H9 (cell line): ENCODE results near the gene DCAF4L1. TPM values are rescaled to one million over a fixed set of nuclear protein-coding genes. Genes with fewer than 3 reads are reported as not detected.

Experiments
- DNase-seq: peaks from one replicate; pipeline ENCODE4 v3.0.0-alpha.2; 2017
- H2AFZ ChIP-seq: one replicate; pipeline ENCODE4 v1.6.1; 2013; ENCODE audit warnings: mild to moderate bottlenecking, low read length, control low read depth, moderate library complexity
- H2AK5ac ChIP-seq: 2 replicates; pipeline ENCODE4 v1.6.1; 2013; ENCODE audit warnings: low read length, control low read depth, mixed read lengths; ENCODE audit not compliant: insufficient read length
- H2BK120ac ChIP-seq: one replicate; pipeline ENCODE4 v1.6.1; 2013; ENCODE audit warnings: low read depth, mild to moderate bottlenecking, low read length, control low read depth, inconsistent platforms; ENCODE audit not compliant: poor library complexity, severe bottlenecking
- H2BK12ac ChIP-seq: 2 replicates; pipeline ENCODE4 v1.6.1; 2013; ENCODE audit warnings: low read length, control low read depth, mixed read lengths, low read depth; ENCODE audit not compliant: insufficient read length
- H2BK15ac ChIP-seq: 2 replicates; pipeline ENCODE4 v1.6.1; 2013; ENCODE audit warnings: low read depth, low read length, control low read depth
- H2BK20ac ChIP-seq: one replicate; pipeline ENCODE4 v1.6.1; 2013; ENCODE audit warnings: low read depth, mild to moderate bottlenecking, low read length, control low read depth, inconsistent platforms; ENCODE audit not compliant: poor library complexity, severe bottlenecking
- H2BK5ac ChIP-seq: 2 replicates; pipeline ENCODE4 v1.6.1; 2013; ENCODE audit warnings: low read length, control low read depth, mixed read lengths; ENCODE audit not compliant: insufficient read length
- H3K14ac ChIP-seq: 2 replicates; pipeline ENCODE4 v1.6.1; 2013; ENCODE audit warnings: low read length, control low read depth; ENCODE audit not compliant: insufficient read depth
- H3K18ac ChIP-seq: 2 replicates; pipeline ENCODE4 v1.6.1; 2013; ENCODE audit warnings: low read depth, mild to moderate bottlenecking, mixed read lengths, low read length, control low read depth; ENCODE audit not compliant: insufficient read length
- H3K23ac ChIP-seq: 2 replicates; pipeline ENCODE4 v1.6.1; 2013; ENCODE audit warnings: low read length, control low read depth, mixed read lengths, low read depth; ENCODE audit not compliant: insufficient read length
- H3K23me2 ChIP-seq: 2 replicates; pipeline ENCODE4 v1.6.1; 2013; ENCODE audit warnings: low read depth, mild to moderate bottlenecking, mixed read lengths, low read length, control low read depth; ENCODE audit not compliant: insufficient read length, poor library complexity, severe bottlenecking
- H3K27ac ChIP-seq: 2 replicates; pipeline ENCODE4 v1.5.1; 2013; ENCODE audit warnings: low read length, control low read depth, mixed read lengths, low read depth; ENCODE audit not compliant: insufficient read length
- H3K27me3 ChIP-seq: 2 replicates; pipeline ENCODE4 v1.6.1; 2013; ENCODE audit warnings: low read length, control low read depth, inconsistent platforms; ENCODE audit not compliant: insufficient read depth
- H3K4ac ChIP-seq: 2 replicates; pipeline ENCODE4 v1.6.1; 2013; ENCODE audit warnings: low read depth, mild to moderate bottlenecking, control low read depth, inconsistent platforms, low read length, moderate library complexity
- H3K4me1 ChIP-seq: 2 replicates; pipeline ENCODE4 v1.6.1; 2013; ENCODE audit warnings: low read length, control low read depth, inconsistent platforms; ENCODE audit not compliant: insufficient read depth
- H3K4me2 ChIP-seq: 2 replicates; pipeline ENCODE4 v1.6.1; 2013; ENCODE audit warnings: low read length, control low read depth, mixed read lengths; ENCODE audit not compliant: insufficient read length, insufficient read depth
- H3K56ac ChIP-seq: 2 replicates; pipeline ENCODE4 v1.6.1; 2013; ENCODE audit warnings: low read depth, mild to moderate bottlenecking, mixed read lengths, low read length, control low read depth; ENCODE audit not compliant: insufficient read length
- H3K79me1 ChIP-seq: 2 replicates; pipeline ENCODE4 v1.6.1; 2013; ENCODE audit warnings: low read depth, mild to moderate bottlenecking, moderate library complexity, low read length, control low read depth, inconsistent platforms; ENCODE audit not compliant: insufficient read depth, poor library complexity, severe bottlenecking
- H3K79me2 ChIP-seq: 2 replicates; pipeline ENCODE4 v1.6.1; 2013; ENCODE audit warnings: low read length, control low read depth, inconsistent platforms; ENCODE audit not compliant: insufficient read depth
- H3K9ac ChIP-seq: 2 replicates; pipeline ENCODE4 v1.6.1; 2013; ENCODE audit warnings: low read length, control low read depth, mixed read lengths; ENCODE audit not compliant: insufficient read length; ENCODE audit errors: extremely low read depth
- H3K9me3 ChIP-seq: one replicate; pipeline ENCODE4 v1.6.1; 2013; ENCODE audit warnings: low read depth, low read length, inconsistent platforms; ENCODE audit not compliant: control insufficient read depth
- H3T11ph ChIP-seq: one replicate; pipeline ENCODE4 v1.6.1; 2013; ENCODE audit warnings: mild to moderate bottlenecking, low read length, control low read depth, inconsistent platforms
- H4K20me1 ChIP-seq: one replicate; pipeline ENCODE4 v1.6.1; 2013; ENCODE audit not compliant: control insufficient read depth, insufficient read length, insufficient read depth
- H4K5ac ChIP-seq: 2 replicates; pipeline ENCODE4 v1.6.1; 2013; ENCODE audit warnings: low read depth, mild to moderate bottlenecking, mixed read lengths, low read length, control low read depth; ENCODE audit not compliant: insufficient read length
- H4K8ac ChIP-seq: replicated peaks from 2 replicates; pipeline ENCODE4 v1.6.1; 2013; ENCODE audit warnings: low read length, control low read depth, mixed read lengths, low read depth; ENCODE audit not compliant: insufficient read length
- H4K91ac ChIP-seq: 2 replicates; pipeline ENCODE4 v1.6.1; 2013; ENCODE audit warnings: low read depth, mild to moderate bottlenecking, moderate library complexity, mixed read lengths, low read length, control low read depth; ENCODE audit not compliant: insufficient read length
- H3K27ac Mint-ChIP-seq, 3 experiments: 2 replicates in 2 of 3; 3 replicates in 1 of 3; pipeline ENCODE4 v1.8.0; 2020 to 2021; ENCODE audit warnings: mixed read lengths in 3 of 3, mild to moderate bottlenecking in 1 of 3, moderate library complexity in 1 of 3
- H3K27me3 Mint-ChIP-seq: 2 replicates; pipeline ENCODE4 v1.8.0; 2021; ENCODE audit warnings: low read depth, mild to moderate bottlenecking, moderate library complexity, mixed read lengths
- H3K36me3 Mint-ChIP-seq, 3 experiments: 2 replicates in 2 of 3; 3 replicates in 1 of 3; pipeline ENCODE4 v1.8.0; 2020 to 2021; ENCODE audit warnings: low read depth in 3 of 3, mixed read lengths in 3 of 3; ENCODE audit not compliant: insufficient read depth in 1 of 3
- H3K4me1 Mint-ChIP-seq, 2 experiments: 2 replicates each; pipeline ENCODE4 v1.8.0; 2020; ENCODE audit warnings: mixed read lengths in 2 of 2
- H3K4me3 Mint-ChIP-seq, 2 experiments: 2 replicates in 1 of 2; 3 replicates in 1 of 2; pipeline ENCODE4 v1.8.0; 2020 to 2021; ENCODE audit warnings: mild to moderate bottlenecking in 2 of 2, mixed read lengths in 2 of 2, moderate library complexity in 1 of 2
- H3K9me3 Mint-ChIP-seq, 2 experiments: 2 replicates in 1 of 2; 3 replicates in 1 of 2; pipeline ENCODE4 v1.8.0; 2020; ENCODE audit warnings: mild to moderate bottlenecking in 2 of 2, mixed read lengths in 2 of 2, moderate library complexity in 1 of 2
- CTCF ChIP-seq: fragments of 200-600 bp; sonication (generic); conservative IDR thresholded peaks from 3 replicates; pipeline ENCODE4 v1.8.0; 2021; ENCODE audit warnings: antibody characterized with exemption, mild to moderate bottlenecking
- WGBS: extraction: QIAGEN DNeasy Blood & Tissue Kit; methylation state at CpG from one replicate; pipeline ENCODE4 v1.1.7; 2013; ENCODE audit warnings: missing lambda C conversion rate, low lambda C conversion rate, mixed read lengths; ENCODE audit not compliant: insufficient read length; ENCODE audit errors: extremely low coverage; 5-methylcytosine and 5-hydroxymethylcytosine counted together
- total RNA-seq: library from RNA; stranded (reverse); gene quantifications from 2 replicates; pipeline ENCODE4 v1.2.1, GENCODE V29; 2021

The DCAF4L1 gene
- total RNA-seq, 1 experiment from 2014 or later: 0.07 TPM

GRCh38 chr4:41933997-41934503 is 47.5 kb upstream of the DCAF4L1 start:
- Mint-ChIP-seq H3K27me3 (peaks cover 15% of the 10 kb centered on the region), H3K4me3 (peak overlapping the region in 1 of 2 experiments; percentile 97; a peak in 2 of 5 replicates), H3K36me3 (peaks cover 2 to 24% (median 10%) of the 10 kb centered on the region in 3 experiments), H3K9me3 (no peaks in the 10 kb centered on the region), H3K27ac (no peak overlapping the region), H3K4me1 (peaks cover 28 to 30% of the 10 kb centered on the region in 2 experiments)
- no CpG with 5 or more reads among the region's 10 CpGs for WGBS
- Histone ChIP-seq H2BK5ac (no peak overlapping the region), H2BK15ac (no peak overlapping the region), H3K4me1 (no peaks in the 10 kb centered on the region; the same call in 1 of the 2 replicates), H2AFZ (no peak overlapping the region), H4K91ac (no peak overlapping the region), H4K20me1 (no peaks in the 10 kb centered on the region), H3K14ac (no peak overlapping the region), H3K79me2 (peaks cover 9% of the 10 kb centered on the region; the same call in 1 of the 2 replicates), H3K9me3 (no peaks in the 10 kb centered on the region), H3K27me3 (no peaks in the 10 kb centered on the region), H4K5ac (no peak overlapping the region), H2AK5ac (no peak overlapping the region), H3K56ac (no peak overlapping the region), H3K27ac (no peak overlapping the region), H2BK120ac (no peak overlapping the region), H3T11ph (no peak overlapping the region), H3K23me2 (peaks cover 5% of the 10 kb centered on the region), H3K79me1 (no peaks in the 10 kb centered on the region), H3K9ac (no peak overlapping the region), H2BK12ac (no peak overlapping the region), H3K4ac (no peak overlapping the region), H3K18ac (no peak overlapping the region), H2BK20ac (no peak overlapping the region), H3K4me2 (no peak overlapping the region), H3K23ac (no peak overlapping the region), H4K8ac (no peak overlapping the region)
- peak; percentile 49 for DNase-seq
- TF ChIP-seq CTCF: no peak
